ENCODE data around the gene NEK10. TPM values are rescaled to one million over a fixed set of nuclear protein-coding genes. Genes with fewer than 3 reads are reported as not detected.

The NEK10 gene
- total RNA-seq, 1 experiment from 2014 or later: 1.2 TPM

DNA sequence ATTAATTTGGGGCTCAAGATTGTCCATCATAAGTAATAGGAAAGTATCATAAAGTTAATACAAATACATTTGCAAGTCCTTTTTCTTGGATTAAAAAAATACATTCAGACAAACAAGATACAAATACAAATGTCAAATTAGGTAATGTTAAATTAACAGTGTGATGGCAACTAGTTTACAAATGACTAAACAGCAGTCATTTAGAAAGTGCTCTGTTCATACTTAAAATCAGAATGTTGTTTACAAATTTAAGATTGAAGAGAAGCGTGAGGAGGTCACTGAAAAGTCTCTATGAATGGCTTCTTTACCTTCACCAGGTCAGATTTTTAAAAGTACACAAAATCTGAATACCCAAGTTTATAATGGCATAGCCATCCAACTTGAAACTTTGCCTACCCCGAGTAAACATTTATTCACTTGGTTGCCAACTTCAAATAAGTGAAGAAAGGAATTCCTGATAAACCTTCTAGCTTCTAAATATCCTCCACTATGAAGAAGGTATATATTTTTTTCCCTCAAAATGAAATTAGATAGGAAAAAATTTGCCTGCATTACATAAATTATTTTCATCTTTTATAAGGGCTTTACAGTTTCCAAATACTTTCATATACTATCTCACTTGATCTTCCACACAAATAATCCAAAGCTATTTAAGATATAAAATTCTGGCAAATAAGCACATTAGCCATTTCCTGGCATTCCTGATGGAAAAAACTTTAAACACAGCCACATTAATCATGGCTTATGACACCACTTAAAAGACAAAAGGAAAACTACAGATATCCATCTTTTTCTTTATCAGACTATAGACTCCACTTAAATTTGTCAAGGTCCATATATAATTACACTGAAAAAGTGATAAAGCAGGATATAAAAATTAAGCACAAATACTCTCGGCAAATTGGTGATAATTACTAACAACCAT, 11.5 kb upstream of the NEK10 start:
- POLR2A ChIA-PET: no interaction called here
- TF ChIP-seq SIN3A (IDR thresholded peaks at IDR 0.05; ENCODE audit: low read depth) (no peak), EZH2phosphoT487 (IDR thresholded peaks at IDR 0.05; ENCODE audit: borderline replicate concordance) (no peak), ELF1 (IDR thresholded peaks at IDR 0.05; ENCODE audit: borderline replicate concordance, low read depth) (no peak), RAD21 (IDR thresholded peaks at IDR 0.05; ENCODE audit: low read depth) (no peak)
- Histone ChIP-seq H4K20me1 (ENCODE audit: insufficient read depth) (no peaks in the 10 kb centered on the region), H3K9me2 (ENCODE audit: insufficient read depth) (no peaks in the 10 kb centered on the region), H3K9ac (ENCODE audit: low read length) (no peak overlapping the region), H3K27me3 (ENCODE audit: insufficient read depth, low read length) (no peaks in the 10 kb centered on the region), H3K4me1 (ENCODE audit: control insufficient read depth in 1 of 2, insufficient read depth in 2 of 2, low read length in 2 of 2) (no peaks in the 10 kb centered on the region), H3K9me3 (ENCODE audit: control insufficient read depth in 1 of 2, insufficient read depth in 1 of 2, low read depth in 1 of 2, low read length in 2 of 2) (no peaks in the 10 kb centered on the region), H2AFZ (ENCODE audit: low read depth, low read length, poor library complexity, severe bottlenecking) (no peak overlapping the region), H3K36me3 (ENCODE audit: control insufficient read depth in 1 of 2, insufficient read depth in 2 of 2, low read length in 2 of 2) (peaks cover 10 to 15% of the 10 kb centered on the region in 2 experiments; a peak in 2 of 4 replicates), H3K4me2 (ENCODE audit: low read length) (no peak overlapping the region), H3K27ac (ENCODE audit: low read depth, low read length) (no peak overlapping the region), H3K79me2 (ENCODE audit: insufficient read depth, low read length) (no peaks in the 10 kb centered on the region), H3K4me3 (replicated peaks in 1 of 2; ENCODE audit: low read depth in 1 of 2, low read length in 2 of 2) (no peak overlapping the region)
- RAD21 ChIA-PET (ENCODE audit: low non-redundant PET in 1 of 2, low total read pairs in 2 of 2, uncharacterized antibody in 2 of 2, unreplicated experiment in 2 of 2): no interaction called here
- intact Hi-C loops (cut with micrococcal nuclease): no loop called here
- DNase-seq (ENCODE audit: low read depth, low spot score) (no peak), ATAC-seq (no peak)
- BruUV-seq (replicated peaks): no TSS peak
- CTCF ChIA-PET: no interaction called here

DNA sequence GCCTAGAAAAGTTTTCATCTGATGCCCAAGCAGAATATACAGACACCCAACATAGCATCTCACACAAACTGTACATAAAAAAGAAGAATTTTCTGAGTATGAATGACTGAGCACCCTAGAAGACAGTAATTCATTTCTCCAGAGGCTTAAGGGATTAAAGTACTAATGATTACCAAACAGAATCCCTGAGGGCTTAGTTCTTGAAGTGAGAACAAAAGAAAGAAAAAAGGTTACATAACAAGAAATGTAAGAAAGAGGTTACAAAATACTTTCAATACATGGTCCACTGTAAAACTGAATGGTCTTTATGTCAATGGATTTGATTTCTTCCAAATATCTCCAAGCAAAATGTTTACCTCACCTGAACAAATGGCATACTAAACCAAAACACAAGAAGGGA, 9.1 kb upstream of the NEK10 start:
- Histone ChIP-seq H4K20me1 (ENCODE audit: insufficient read depth) (no peaks in the 10 kb centered on the region), H3K79me2 (ENCODE audit: insufficient read depth, low read length) (no peaks in the 10 kb centered on the region), H2AFZ (ENCODE audit: low read depth, low read length, poor library complexity, severe bottlenecking) (no peak overlapping the region), H3K9me3 (ENCODE audit: control insufficient read depth in 1 of 2, insufficient read depth in 1 of 2, low read depth in 1 of 2, low read length in 2 of 2) (no peaks in the 10 kb centered on the region), H3K9ac (ENCODE audit: low read length) (no peak overlapping the region), H3K4me1 (ENCODE audit: control insufficient read depth in 1 of 2, insufficient read depth in 2 of 2, low read length in 2 of 2) (no peaks in the 10 kb centered on the region), H3K36me3 (ENCODE audit: control insufficient read depth in 1 of 2, insufficient read depth in 2 of 2, low read length in 2 of 2) (peaks cover 5 to 8% of the 10 kb centered on the region in 2 experiments; a peak in 2 of 4 replicates), H3K4me3 (replicated peaks in 1 of 2; ENCODE audit: low read depth in 1 of 2, low read length in 2 of 2) (no peak overlapping the region), H3K9me2 (ENCODE audit: insufficient read depth) (no peaks in the 10 kb centered on the region), H3K4me2 (ENCODE audit: low read length) (no peak overlapping the region), H3K27me3 (ENCODE audit: insufficient read depth, low read length) (no peaks in the 10 kb centered on the region), H3K27ac (ENCODE audit: low read depth, low read length) (no peak overlapping the region)
- no TSS peak for BruUV-seq (replicated peaks)
- intact Hi-C loops (cut with micrococcal nuclease): no loop called here
- RAD21 ChIA-PET (ENCODE audit: low non-redundant PET in 1 of 2, low total read pairs in 2 of 2, uncharacterized antibody in 2 of 2, unreplicated experiment in 2 of 2): no interaction called here
- ATAC-seq: no peak
- CTCF ChIA-PET: no interaction called here
- POLR2A ChIA-PET: no interaction called here
- DNase-seq (ENCODE audit: low read depth, low spot score): no peak
- TF ChIP-seq, protein P1, sequence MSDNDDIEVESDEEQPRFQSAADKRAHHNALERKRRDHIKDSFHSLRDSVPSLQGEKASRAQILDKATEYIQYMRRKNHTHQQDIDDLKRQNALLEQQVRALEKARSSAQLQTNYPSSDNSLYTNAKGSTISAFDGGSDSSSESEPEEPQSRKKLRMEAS (IDR thresholded peaks at IDR 0.05): no peak
- no peak for TF ChIP-seq CEBPB (IDR thresholded peaks at IDR 0.05; ENCODE audit: low read depth)
- no peak for TF ChIP-seq JUND (IDR thresholded peaks at IDR 0.05)
- TF ChIP-seq ZNF274 (IDR thresholded peaks at IDR 0.05; ENCODE audit: low read depth, low read length): no peak
- no peak for TF ChIP-seq EZH2 (IDR thresholded peaks at IDR 0.05)
- no peak for TF ChIP-seq FOSL1 (IDR thresholded peaks at IDR 0.05; ENCODE audit: low read depth)
- TF ChIP-seq SIN3A (IDR thresholded peaks at IDR 0.05; ENCODE audit: low read depth): no peak
- no peak for TF ChIP-seq TCF7L2 (IDR thresholded peaks at IDR 0.05; ENCODE audit: borderline replicate concordance, extremely low read depth, insufficient read depth, insufficient read length)
- no peak for TF ChIP-seq POLR2AphosphoS5 (IDR thresholded peaks at IDR 0.05; ENCODE audit: low read depth, low read length)
- TF ChIP-seq POLR2A (IDR thresholded peaks at IDR 0.05; ENCODE audit: borderline replicate concordance, extremely low read depth, insufficient read depth, insufficient read length): no peak
- TF ChIP-seq, protein P2, sequence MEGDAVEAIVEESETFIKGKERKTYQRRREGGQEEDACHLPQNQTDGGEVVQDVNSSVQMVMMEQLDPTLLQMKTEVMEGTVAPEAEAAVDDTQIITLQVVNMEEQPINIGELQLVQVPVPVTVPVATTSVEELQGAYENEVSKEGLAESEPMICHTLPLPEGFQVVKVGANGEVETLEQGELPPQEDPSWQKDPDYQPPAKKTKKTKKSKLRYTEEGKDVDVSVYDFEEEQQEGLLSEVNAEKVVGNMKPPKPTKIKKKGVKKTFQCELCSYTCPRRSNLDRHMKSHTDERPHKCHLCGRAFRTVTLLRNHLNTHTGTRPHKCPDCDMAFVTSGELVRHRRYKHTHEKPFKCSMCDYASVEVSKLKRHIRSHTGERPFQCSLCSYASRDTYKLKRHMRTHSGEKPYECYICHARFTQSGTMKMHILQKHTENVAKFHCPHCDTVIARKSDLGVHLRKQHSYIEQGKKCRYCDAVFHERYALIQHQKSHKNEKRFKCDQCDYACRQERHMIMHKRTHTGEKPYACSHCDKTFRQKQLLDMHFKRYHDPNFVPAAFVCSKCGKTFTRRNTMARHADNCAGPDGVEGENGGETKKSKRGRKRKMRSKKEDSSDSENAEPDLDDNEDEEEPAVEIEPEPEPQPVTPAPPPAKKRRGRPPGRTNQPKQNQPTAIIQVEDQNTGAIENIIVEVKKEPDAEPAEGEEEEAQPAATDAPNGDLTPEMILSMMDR (IDR thresholded peaks at IDR 0.05 in 2 of 3, conservative IDR thresholded peaks at IDR 0.05 in 1 of 3; ENCODE audit: borderline replicate concordance in 1 of 3, insufficient read depth in 1 of 3, low read depth in 2 of 3, low read length in 2 of 3): no peak
- TF ChIP-seq, protein P3, sequence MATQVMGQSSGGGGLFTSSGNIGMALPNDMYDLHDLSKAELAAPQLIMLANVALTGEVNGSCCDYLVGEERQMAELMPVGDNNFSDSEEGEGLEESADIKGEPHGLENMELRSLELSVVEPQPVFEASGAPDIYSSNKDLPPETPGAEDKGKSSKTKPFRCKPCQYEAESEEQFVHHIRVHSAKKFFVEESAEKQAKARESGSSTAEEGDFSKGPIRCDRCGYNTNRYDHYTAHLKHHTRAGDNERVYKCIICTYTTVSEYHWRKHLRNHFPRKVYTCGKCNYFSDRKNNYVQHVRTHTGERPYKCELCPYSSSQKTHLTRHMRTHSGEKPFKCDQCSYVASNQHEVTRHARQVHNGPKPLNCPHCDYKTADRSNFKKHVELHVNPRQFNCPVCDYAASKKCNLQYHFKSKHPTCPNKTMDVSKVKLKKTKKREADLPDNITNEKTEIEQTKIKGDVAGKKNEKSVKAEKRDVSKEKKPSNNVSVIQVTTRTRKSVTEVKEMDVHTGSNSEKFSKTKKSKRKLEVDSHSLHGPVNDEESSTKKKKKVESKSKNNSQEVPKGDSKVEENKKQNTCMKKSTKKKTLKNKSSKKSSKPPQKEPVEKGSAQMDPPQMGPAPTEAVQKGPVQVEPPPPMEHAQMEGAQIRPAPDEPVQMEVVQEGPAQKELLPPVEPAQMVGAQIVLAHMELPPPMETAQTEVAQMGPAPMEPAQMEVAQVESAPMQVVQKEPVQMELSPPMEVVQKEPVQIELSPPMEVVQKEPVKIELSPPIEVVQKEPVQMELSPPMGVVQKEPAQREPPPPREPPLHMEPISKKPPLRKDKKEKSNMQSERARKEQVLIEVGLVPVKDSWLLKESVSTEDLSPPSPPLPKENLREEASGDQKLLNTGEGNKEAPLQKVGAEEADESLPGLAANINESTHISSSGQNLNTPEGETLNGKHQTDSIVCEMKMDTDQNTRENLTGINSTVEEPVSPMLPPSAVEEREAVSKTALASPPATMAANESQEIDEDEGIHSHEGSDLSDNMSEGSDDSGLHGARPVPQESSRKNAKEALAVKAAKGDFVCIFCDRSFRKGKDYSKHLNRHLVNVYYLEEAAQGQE (IDR thresholded peaks at IDR 0.05; ENCODE audit: low read depth): no peak
